ENCODE data around the gene DAPK1.

DNA sequence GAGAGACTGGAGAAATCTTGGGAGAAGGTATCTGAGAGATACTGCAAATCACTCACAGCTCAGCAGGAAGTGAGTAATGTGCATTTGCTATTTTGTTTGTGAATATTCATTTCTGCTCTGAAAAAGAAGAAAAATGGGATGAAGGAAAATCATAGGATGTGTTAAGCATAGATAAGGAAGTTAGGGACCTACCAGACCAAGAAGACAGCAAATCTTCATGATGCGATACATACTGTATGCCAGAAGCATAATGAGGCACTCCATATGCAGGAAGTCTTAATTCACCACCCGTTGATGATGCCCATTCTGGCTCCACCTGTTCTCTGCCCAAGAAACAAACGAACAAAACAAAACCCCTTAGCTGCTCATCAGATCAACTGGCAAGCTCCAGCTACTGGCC lies 6.1 kb upstream of the DAPK1 start:
- TF ChIP-seq POLR2A (IDR thresholded peaks at IDR 0.05) (no peak), CTCF (IDR thresholded peaks at IDR 0.05) (no peak)
